GM12891 (cell line): ENCODE measurements around the gene STAG3.

Experiments
- POLR2A ChIP-seq: IDR thresholded peaks from 2 replicates; pipeline ENCODE4 v1.6.1; 2011; ENCODE audit warnings: low read depth, low read length, control low read depth
- POLR2AphosphoS5 ChIP-seq: IDR thresholded peaks from 2 replicates; pipeline ENCODE4 v1.6.1; 2011; ENCODE audit warnings: low read depth, low read length, control low read depth

- TF ChIP-seq POLR2AphosphoS5: no peak
- TF ChIP-seq POLR2A: no peak
Observed at GRCh38 chr7:100189061-100189460, 11.3 kb downstream of the STAG3 start.
